HCT116 (cell line): Measurements from ENCODE around the gene PSME2. TPM values are rescaled to one million over a fixed set of nuclear protein-coding genes. Genes with fewer than 3 reads are reported as not detected.
A peak's percentile ranks its signal among the peaks of the same experiment; 100 is the strongest.

ENCODE experiments used
- ATAC-seq: fragments of 200-7000 bp; cut with Tn5 transposase; 2 replicates; pipeline ENCODE4 v1.9.1; 2020; ENCODE audit warnings: mild to moderate bottlenecking, moderate library complexity
- BruUV-seq: library from RNA; stranded (reverse); fragments of 400-500 nt; replicated peaks from 2 replicates; lab custom pipeline; 2021; lab: Mats Ljungman, UMichigan
- CTCF ChIA-PET: fragments of 300-600 bp; sonication (Branson Sonifier 250); formaldehyde crosslinking; loops from one replicate; lab custom pipeline; 2021; ENCODE audit warnings: antibody characterized with exemption; lab: Charles Lee
- POLR2A ChIA-PET: fragments of 300-600, 350-600 bp; sonication (Branson Sonifier 250); formaldehyde crosslinking; loops from one replicate; lab custom pipeline; 2021; ENCODE audit warnings: antibody characterized with exemption; lab: Charles Lee
- RAD21 ChIA-PET, 2 experiments: fragments of 300-600 bp; sonication (Branson Sonifier 250); formaldehyde crosslinking; loops; one replicate each; lab custom pipeline; 2023; ENCODE audit warnings: low total read pairs in 2 of 2; ENCODE audit not compliant: uncharacterized antibody in 2 of 2, unreplicated experiment in 2 of 2, low non-redundant PET in 1 of 2; lab: Charles Lee
- DNase-seq: peaks from one replicate; pipeline ENCODE4 v3.0.0-alpha.2; 2010; ENCODE audit warnings: low read depth, low spot score
- H2AFZ ChIP-seq: fragments of 200-600 bp; shearing (Covaris generic), sonication (generic); 2 replicates; pipeline ENCODE4 v1.6.1; 2017; ENCODE audit warnings: low read depth, mixed run types, mixed read lengths, antibody characterized with exemption, low read length; ENCODE audit not compliant: poor library complexity, severe bottlenecking
- H3K27ac ChIP-seq: 2 replicates; pipeline ENCODE4 v1.5.1; 2012; ENCODE audit warnings: low read depth, low read length
- H3K27me3 ChIP-seq: fragments of 200-600 bp; sonication (generic); 2 replicates; pipeline ENCODE4 v1.6.1; 2016; ENCODE audit warnings: mixed run types, low read length, mixed read lengths; ENCODE audit not compliant: insufficient read depth
- H3K36me3 ChIP-seq, 2 experiments: fragments of 200-500 bp in 1 of 2; fragments of 200-600 bp in 1 of 2; sonication (Bioruptor generic) in 1 of 2; sonication (generic) in 1 of 2; 2 replicates each; pipeline versions ENCODE4 v1.5.1 to v1.6.1; 2014 to 2016; ENCODE audit warnings: low read length in 2 of 2, inconsistent platforms in 1 of 2, mixed read lengths in 1 of 2, mixed run types in 1 of 2; ENCODE audit not compliant: insufficient read depth in 2 of 2, control insufficient read depth in 1 of 2
- H3K4me1 ChIP-seq, 2 experiments: fragments of 200-600 bp in 1 of 2; sonication (generic) in 1 of 2; 2 replicates each; pipeline versions ENCODE4 v1.5.1 to v1.6.1; 2012 to 2017; ENCODE audit warnings: low read length in 2 of 2, inconsistent platforms in 1 of 2, mild to moderate bottlenecking in 1 of 2, mixed read lengths in 1 of 2, mixed run types in 1 of 2, moderate library complexity in 1 of 2; ENCODE audit not compliant: insufficient read depth in 2 of 2, control insufficient read depth in 1 of 2
- H3K4me2 ChIP-seq: fragments of 200-600 bp; sonication (generic); 2 replicates; pipeline ENCODE4 v1.6.1; 2017; ENCODE audit warnings: mixed run types, low read length, mixed read lengths
- H3K4me3 ChIP-seq, 2 experiments: fragments of 200-600 bp in 1 of 2; sonication (generic) in 1 of 2; replicated peaks in 1 of 2; 2 replicates each; pipeline ENCODE4 v1.5.1; 2011 to 2016; ENCODE audit warnings: low read length in 2 of 2, control low read depth in 1 of 2, low read depth in 1 of 2, mild to moderate bottlenecking in 1 of 2, mixed read lengths in 1 of 2, mixed run types in 1 of 2
- H3K79me2 ChIP-seq: fragments of 200-600 bp; sonication (generic); 2 replicates; pipeline ENCODE4 v1.6.1; 2017; ENCODE audit warnings: mild to moderate bottlenecking, mixed run types, low read length, moderate library complexity, mixed read lengths; ENCODE audit not compliant: insufficient read depth
- H3K9ac ChIP-seq: fragments of 200-600 bp; sonication (generic); 2 replicates; pipeline ENCODE4 v1.6.1; 2016; ENCODE audit warnings: low read length, mixed read lengths
- H3K9me2 ChIP-seq: fragments of 200-600 bp; sonication (generic), shearing (Covaris generic); 2 replicates; pipeline ENCODE4 v1.6.1; 2017; ENCODE audit warnings: mixed run types, mild to moderate bottlenecking, moderate library complexity; ENCODE audit not compliant: insufficient read depth
- H3K9me3 ChIP-seq, 2 experiments: fragments of 200-500 bp in 1 of 2; fragments of 200-600 bp in 1 of 2; sonication (Bioruptor generic) in 1 of 2; sonication (generic) in 1 of 2; 2 replicates each; pipeline ENCODE4 v1.6.1; 2014 to 2017; ENCODE audit warnings: low read length in 2 of 2, mixed read lengths in 2 of 2, inconsistent platforms in 1 of 2, low read depth in 1 of 2, mild to moderate bottlenecking in 1 of 2, mixed run types in 1 of 2, moderate library complexity in 1 of 2; ENCODE audit not compliant: control insufficient read depth in 1 of 2, insufficient read depth in 1 of 2
- H4K20me1 ChIP-seq: fragments of 200-600 bp; sonication (generic), shearing (Covaris generic); 2 replicates; pipeline ENCODE4 v1.6.1; 2017; ENCODE audit warnings: mixed run types, mild to moderate bottlenecking, moderate library complexity; ENCODE audit not compliant: insufficient read depth
- RAD21 ChIP-seq: IDR thresholded peaks from 2 replicates; pipeline ENCODE4 v1.6.1; 2012; ENCODE audit warnings: low read depth, mild to moderate bottlenecking
- SP1 ChIP-seq: IDR thresholded peaks from 2 replicates; pipeline ENCODE4 v1.6.1; 2012; ENCODE audit warnings: low read depth
- SRF ChIP-seq: IDR thresholded peaks from 2 replicates; pipeline ENCODE4 v1.6.1; 2012; ENCODE audit warnings: low read depth
- TCF7L2 ChIP-seq: IDR thresholded peaks from 2 replicates; pipeline ENCODE4 v1.7.0; 2011; ENCODE audit warnings: borderline replicate concordance, inconsistent platforms; ENCODE audit not compliant: insufficient read depth, insufficient read length; ENCODE audit errors: extremely low read depth
- intact Hi-C: fragments of 100-400 bp; cut with micrococcal nuclease; formaldehyde crosslinking; loops from 2 replicates; pipeline ENCODE4 v1.10.0; 2022
- total RNA-seq: library from RNA; stranded (reverse); gene quantifications from one replicate; pipeline ENCODE4 v1.2.1, GENCODE V29; 2021; ENCODE audit not compliant: unreplicated experiment
- TF ChIP-seq, protein P1 (sequence below): IDR thresholded peaks from 2 replicates; pipeline ENCODE4 v1.6.1; 2012; ENCODE audit warnings: low read depth

Gene PSME2
- total RNA-seq, 1 experiment from 2014 or later, result 160 TPM

DNA sequence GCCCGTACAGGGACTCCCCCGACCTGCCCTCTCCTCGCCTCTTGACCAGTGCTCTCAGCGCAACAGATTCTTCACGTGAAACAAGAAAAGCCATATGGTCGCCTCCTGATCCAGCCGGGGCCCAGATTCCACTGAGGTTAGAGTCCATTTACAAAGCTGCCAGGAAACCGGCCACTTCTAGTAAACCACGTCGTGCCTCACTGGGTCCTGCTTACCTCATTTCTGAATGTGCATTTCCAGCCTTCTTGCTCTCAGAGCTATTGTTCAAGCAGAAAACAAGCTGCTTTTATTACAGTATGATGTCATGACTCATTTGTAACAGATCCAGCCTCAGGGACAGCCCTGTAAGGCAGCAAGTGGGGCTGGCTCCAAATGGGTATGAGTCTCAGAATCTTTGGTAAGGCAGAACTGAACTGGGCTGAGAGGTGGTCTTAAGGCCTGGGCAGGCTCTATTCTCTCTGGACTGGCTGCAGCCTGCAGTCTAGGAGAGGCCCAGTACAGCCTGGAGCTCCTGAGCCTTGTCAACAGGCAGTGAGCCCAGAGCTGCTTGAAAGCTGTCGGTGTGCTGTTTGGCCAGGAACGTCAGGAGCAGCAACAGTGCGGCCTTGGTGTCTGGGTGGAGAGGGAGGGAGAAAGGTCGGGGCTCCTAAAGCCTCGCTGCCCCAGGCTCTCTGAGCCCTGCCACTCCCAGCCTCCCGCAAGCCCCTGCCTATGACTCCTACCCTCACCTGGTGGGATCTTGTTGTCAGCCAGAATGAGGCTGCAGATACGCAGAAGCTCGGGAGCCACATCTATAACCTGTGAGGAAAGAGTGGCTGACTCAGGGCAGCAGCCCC is 33.8 kb upstream of the PSME2 start (continued):
- TF ChIP-seq RAD21, result no peak
- TF ChIP-seq, all 23 proteins: peak for 0

- intact Hi-C loops, result no loop called here
- Histone ChIP-seq H3K27me3 (no peaks in the 10 kb centered on the region), H4K20me1 (no peaks in the 10 kb centered on the region), H3K9ac (no peak overlapping the region), H3K27ac (no peak overlapping the region), H3K4me2 (no peak overlapping the region), H3K36me3 (peaks cover 25 to 32% of the 10 kb centered on the region in 2 experiments; a peak in 3 of 4 replicates), H3K79me2 (no peaks in the 10 kb centered on the region), H3K4me1 (no peaks in the 10 kb centered on the region)
- ChIA-PET POLR2A (interaction anchor here (1.0 to 1.4 kb wide), 2 partner anchors 18 to 33 kb away, joined by 3 to 5 read pairs; partner anchors contain the start of genes IRF9 and PSME2), RAD21 (no interaction called here), CTCF (interaction anchor here (2.2 kb wide), 1 partner anchor 18 kb away, joined by 5 read pairs; the partner anchor contains the start of gene IRF9)
- ATAC-seq (peak; percentile 20; the same call in 1 of the 2 replicates), DNase-seq (no peak)
- BruUV-seq, result no TSS peak
- TF ChIP-seq TCF7L2, result no peak
- no peak for TF ChIP-seq SRF
- no peak for TF ChIP-seq SP1
- TF ChIP-seq, protein P1, sequence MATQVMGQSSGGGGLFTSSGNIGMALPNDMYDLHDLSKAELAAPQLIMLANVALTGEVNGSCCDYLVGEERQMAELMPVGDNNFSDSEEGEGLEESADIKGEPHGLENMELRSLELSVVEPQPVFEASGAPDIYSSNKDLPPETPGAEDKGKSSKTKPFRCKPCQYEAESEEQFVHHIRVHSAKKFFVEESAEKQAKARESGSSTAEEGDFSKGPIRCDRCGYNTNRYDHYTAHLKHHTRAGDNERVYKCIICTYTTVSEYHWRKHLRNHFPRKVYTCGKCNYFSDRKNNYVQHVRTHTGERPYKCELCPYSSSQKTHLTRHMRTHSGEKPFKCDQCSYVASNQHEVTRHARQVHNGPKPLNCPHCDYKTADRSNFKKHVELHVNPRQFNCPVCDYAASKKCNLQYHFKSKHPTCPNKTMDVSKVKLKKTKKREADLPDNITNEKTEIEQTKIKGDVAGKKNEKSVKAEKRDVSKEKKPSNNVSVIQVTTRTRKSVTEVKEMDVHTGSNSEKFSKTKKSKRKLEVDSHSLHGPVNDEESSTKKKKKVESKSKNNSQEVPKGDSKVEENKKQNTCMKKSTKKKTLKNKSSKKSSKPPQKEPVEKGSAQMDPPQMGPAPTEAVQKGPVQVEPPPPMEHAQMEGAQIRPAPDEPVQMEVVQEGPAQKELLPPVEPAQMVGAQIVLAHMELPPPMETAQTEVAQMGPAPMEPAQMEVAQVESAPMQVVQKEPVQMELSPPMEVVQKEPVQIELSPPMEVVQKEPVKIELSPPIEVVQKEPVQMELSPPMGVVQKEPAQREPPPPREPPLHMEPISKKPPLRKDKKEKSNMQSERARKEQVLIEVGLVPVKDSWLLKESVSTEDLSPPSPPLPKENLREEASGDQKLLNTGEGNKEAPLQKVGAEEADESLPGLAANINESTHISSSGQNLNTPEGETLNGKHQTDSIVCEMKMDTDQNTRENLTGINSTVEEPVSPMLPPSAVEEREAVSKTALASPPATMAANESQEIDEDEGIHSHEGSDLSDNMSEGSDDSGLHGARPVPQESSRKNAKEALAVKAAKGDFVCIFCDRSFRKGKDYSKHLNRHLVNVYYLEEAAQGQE, result no peak
- TF ChIP-seq, all 23 proteins: peak for 0
- Histone ChIP-seq H3K9me2 (no peaks in the 10 kb centered on the region), H3K4me3 (no peak overlapping the region), H2AFZ (no peak overlapping the region), H3K9me3 (no peaks in the 10 kb centered on the region)
Observed at GRCh38 chr14:24179294-24179960, 33.0 kb upstream of the PSME2 start.
